ENCODE results near the gene ZNF71. TPM values are rescaled to one million over a fixed set of nuclear protein-coding genes. Genes with fewer than 3 reads are reported as not detected.

ZNF71 gene
- total and polyA plus RNA-seq, 8 donors = 2.1 to 18.2 (median 6.6) TPM; not detected in 1

GRCh38 chr19:56637976-56638555 lies 43.0 kb downstream of the ZNF71 start:
- Histone ChIP-seq H3K27ac (no peak overlapping the region), H3K4me3 (no peak overlapping the region), H3K27me3 (peaks cover 0 to 15% (median 5%) of the 10 kb centered on the region in 3 donors), H3K9me3 (peaks cover 9 to 92% (median 75%) of the 10 kb centered on the region in 4 donors), H3K4me1 (no peaks in the 10 kb centered on the region), H3K36me3 (peaks cover 0 to 13% (median 0%) of the 10 kb centered on the region in 4 donors)
- TF ChIP-seq CTCF (IDR thresholded peaks at IDR 0.05) (no peak), EP300 (IDR thresholded peaks at IDR 0.05) (no peak), POLR2A (IDR thresholded peaks at IDR 0.05) (no peak), POLR2AphosphoS5 (IDR thresholded peaks at IDR 0.05) (no peak)
- intact Hi-C loops (cut with DNase I; ENCODE audit: low total_unique reads) = no loop called here
- DNase-seq = peak; percentile 28 to 94
- 11 to 17% (median 14%) methylated on average over 18 to 21 of the region's 21 CpGs for WGBS, 5 donors

DNA sequence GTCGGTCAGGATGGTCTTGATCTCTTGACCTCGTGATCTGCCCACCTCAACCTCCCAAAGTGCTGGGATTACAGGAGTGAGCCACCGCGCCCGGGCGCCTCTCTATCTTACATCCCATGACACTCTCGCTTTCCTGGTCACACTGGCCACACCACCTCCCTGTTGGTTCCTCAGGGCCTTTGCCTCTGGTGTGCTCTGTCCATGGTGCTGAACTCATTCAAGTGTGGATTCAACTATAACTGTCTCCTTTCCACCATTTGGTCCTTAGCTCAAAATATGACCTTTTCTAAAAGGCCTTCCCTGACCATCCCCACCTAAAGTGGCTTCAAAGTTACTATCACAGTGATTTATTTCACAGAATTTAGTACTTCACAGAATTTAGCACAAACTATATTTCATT lies 44.1 kb downstream of the ZNF71 start:
- Histone ChIP-seq H3K4me3 (no peak overlapping the region), H3K36me3 (peaks cover 0 to 2% (median 0%) of the 10 kb centered on the region in 4 donors), H3K27me3 (peaks cover 0 to 26% (median 13%) of the 10 kb centered on the region in 3 donors), H3K27ac (no peak overlapping the region), H3K4me1 (no peaks in the 10 kb centered on the region), H3K9me3 (peaks cover 11 to 90% (median 75%) of the 10 kb centered on the region in 4 donors)
- intact Hi-C loops (cut with DNase I; ENCODE audit: low total_unique reads) = no loop called here
- DNase-seq = peak in 1 of 2 donors; percentile 35
- TF ChIP-seq POLR2A (IDR thresholded peaks at IDR 0.05) = no peak
- TF ChIP-seq CTCF (IDR thresholded peaks at IDR 0.05) = no peak
- TF ChIP-seq POLR2AphosphoS5 (IDR thresholded peaks at IDR 0.05) = no peak
- TF ChIP-seq EP300 (IDR thresholded peaks at IDR 0.05) = no peak
- 31 to 42% (median 36%) methylated on average over 7 of the region's 7 CpGs for WGBS, 5 donors

- Histone ChIP-seq H3K9me3 (peaks cover 11 to 95% (median 78%) of the 10 kb centered on the region in 4 donors), H3K4me1 (no peaks in the 10 kb centered on the region), H3K27me3 (peaks cover 0 to 39% (median 13%) of the 10 kb centered on the region in 3 donors), H3K4me3 (no peak within 1 kb of the TSS), H3K27ac (no peak within 1 kb of the TSS), H3K36me3 (peaks cover 0 to 18% (median 0%) of the 10 kb centered on the region in 4 donors)
- 12 to 24% (median 15%) methylated on average over 35 to 60 of the region's 60 CpGs for WGBS, 5 donors
- no peak for TF ChIP-seq CTCF (IDR thresholded peaks at IDR 0.05)
- TF ChIP-seq POLR2A (IDR thresholded peaks at IDR 0.05) = no peak
- TF ChIP-seq EP300 (IDR thresholded peaks at IDR 0.05) = no peak
- TF ChIP-seq POLR2AphosphoS5 (IDR thresholded peaks at IDR 0.05) = no peak
- no peak for DNase-seq
- intact Hi-C loops (cut with DNase I; ENCODE audit: low total_unique reads) = no loop called here
Observed at GRCh38 chr19:56642711-56643459, 47.8 kb downstream of the ZNF71 start, which contains the start of gene SMIM17. SMIM17 (plus strand) TSS chr19:56643159; CDS start chr19:56645668, 2,509 bp downstream.

GRCh38 chr19:56643460-56643955 lies 48.4 kb downstream of the ZNF71 start:
- no peak overlapping the region for H3K4me3 ChIP-seq
- no peak overlapping the region for H3K27ac ChIP-seq
- H3K9me3 ChIP-seq = peaks cover 11 to 89% (median 72%) of the 10 kb centered on the region in 4 donors
- no peaks in the 10 kb centered on the region for H3K4me1 ChIP-seq
- 14 to 23% (median 19%) methylated on average over 12 to 25 of the region's 25 CpGs for WGBS, 5 donors
- no peak for DNase-seq
- TF ChIP-seq POLR2AphosphoS5 (IDR thresholded peaks at IDR 0.05) (no peak), EP300 (IDR thresholded peaks at IDR 0.05) (no peak), CTCF (IDR thresholded peaks at IDR 0.05) (no peak), POLR2A (IDR thresholded peaks at IDR 0.05) (no peak)
- peaks cover 0 to 18% (median 0%) of the 10 kb centered on the region in 4 donors for H3K36me3 ChIP-seq
- intact Hi-C loops (cut with DNase I; ENCODE audit: low total_unique reads) = no loop called here
- H3K27me3 ChIP-seq = peaks cover 0 to 39% (median 13%) of the 10 kb centered on the region in 3 donors
